Esophagus muscularis mucosa (tissue), 3 donors: ENCODE measurements around the gene P2RY2.

Experiments
- CTCF ChIP-seq, 3 experiments: fragments of 200-600 bp in 2 of 3; fragments of 450-650 bp in 1 of 3; sonication (generic) in 2 of 3; IDR thresholded peaks; one replicate each; pipeline ENCODE4 v1.5.1; 2017 to 2019; ENCODE audit warnings: antibody characterized with exemption in 3 of 3, mild to moderate bottlenecking in 2 of 3, moderate library complexity in 1 of 3
- POLR2A ChIP-seq: fragments of 450-650 bp; IDR thresholded peaks from one replicate; pipeline ENCODE4 v1.6.1; 2017; ENCODE audit warnings: antibody characterized with exemption, moderate library complexity, mild to moderate bottlenecking, low read depth
- POLR2AphosphoS5 ChIP-seq, 2 donors: sonication (generic); formaldehyde crosslinking; IDR thresholded peaks; one replicate each; pipeline ENCODE4 v1.6.1; 2017; ENCODE audit warnings: antibody characterized with exemption in 2 of 2

- TF ChIP-seq CTCF (IDR thresholded peaks at IDR 0.05) (no peak), POLR2AphosphoS5 (IDR thresholded peaks at IDR 0.05) (no peak), POLR2A (no peak)
Observed at GRCh38 chr11:73236205-73236765, 18.2 kb downstream of the P2RY2 start.
